ACC112 (cell line): ENCODE measurements around the gene TXNDC15.
"Not testable (repeated sequence)": the region's sequence is repeated elsewhere in the genome, so short reads cannot be mapped to it uniquely, and the experiment has no call there.

ENCODE experiments used
- H2AFZ ChIP-seq: fragments of 200-600 bp; sonication (generic); one replicate; pipeline ENCODE4 v1.6.0; 2017; ENCODE audit warnings: antibody characterized with exemption, low read length; ENCODE audit not compliant: unreplicated experiment
- H3K27ac ChIP-seq: fragments of 200-600 bp; sonication (generic); 2 replicates; pipeline ENCODE4 v1.5.1; 2014; ENCODE audit warnings: low read depth, mild to moderate bottlenecking, antibody characterized with exemption, low read length, moderate library complexity
- H3K27me3 ChIP-seq: fragments of 200-600 bp; sonication (generic); 2 replicates; pipeline ENCODE4 v1.6.1; 2014; ENCODE audit warnings: mild to moderate bottlenecking, antibody characterized with exemption, low read length, moderate library complexity, mixed read lengths; ENCODE audit not compliant: insufficient read depth
- H3K36me3 ChIP-seq: fragments of 200-600 bp; sonication (generic); 2 replicates; pipeline ENCODE4 v1.6.1; 2016; ENCODE audit warnings: mild to moderate bottlenecking, antibody characterized with exemption, low read length, moderate library complexity, mixed read lengths; ENCODE audit not compliant: insufficient read depth
- H3K4me1 ChIP-seq: fragments of 200-600 bp; sonication (generic); one replicate; pipeline ENCODE4 v1.6.1; 2016; ENCODE audit warnings: low read length, mixed read lengths; ENCODE audit not compliant: insufficient read depth, unreplicated experiment, control insufficient read depth
- H3K4me3 ChIP-seq: fragments of 200-600 bp; sonication (generic); 2 replicates; pipeline ENCODE4 v1.5.1; 2014; ENCODE audit warnings: mild to moderate bottlenecking, low read depth, low read length
- H3K79me2 ChIP-seq: fragments of 200-600 bp; sonication (generic); one replicate; pipeline ENCODE4 v1.6.0; 2016; ENCODE audit warnings: low read length; ENCODE audit not compliant: control insufficient read depth, unreplicated experiment, insufficient read depth

Gene TXNDC15

DNA sequence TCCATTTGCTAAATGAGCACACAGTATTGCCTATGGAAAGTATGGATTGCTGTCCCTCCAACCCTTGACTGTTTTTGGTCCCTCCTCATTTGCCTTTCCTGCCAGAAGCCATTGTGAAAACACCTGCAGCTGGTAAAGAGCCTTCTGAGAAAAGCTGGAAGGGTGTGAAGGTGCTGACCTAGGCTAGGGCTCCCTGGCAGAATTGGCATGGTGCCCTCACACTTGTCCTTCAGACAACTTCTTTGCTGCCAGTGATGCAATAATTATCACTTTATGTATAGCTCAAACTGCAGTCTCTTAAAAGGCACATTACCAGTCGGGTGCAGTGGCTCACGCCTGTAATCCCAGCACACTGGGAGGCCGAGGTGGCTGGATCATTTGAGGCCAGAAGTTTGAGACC lies 4.2 kb downstream of the TXNDC15 start:
- no peaks in the 10 kb centered on the region for H3K36me3 ChIP-seq
- peaks cover 11% of the 10 kb centered on the region for H3K4me1 ChIP-seq
- no peak overlapping the region for H3K27ac ChIP-seq
- no peak overlapping the region for H3K4me3 ChIP-seq
- H3K27me3 ChIP-seq: no peaks in the 10 kb centered on the region
- H2AFZ ChIP-seq: no peak overlapping the region
- H3K79me2 ChIP-seq: peaks cover 41% of the 10 kb centered on the region

DNA sequence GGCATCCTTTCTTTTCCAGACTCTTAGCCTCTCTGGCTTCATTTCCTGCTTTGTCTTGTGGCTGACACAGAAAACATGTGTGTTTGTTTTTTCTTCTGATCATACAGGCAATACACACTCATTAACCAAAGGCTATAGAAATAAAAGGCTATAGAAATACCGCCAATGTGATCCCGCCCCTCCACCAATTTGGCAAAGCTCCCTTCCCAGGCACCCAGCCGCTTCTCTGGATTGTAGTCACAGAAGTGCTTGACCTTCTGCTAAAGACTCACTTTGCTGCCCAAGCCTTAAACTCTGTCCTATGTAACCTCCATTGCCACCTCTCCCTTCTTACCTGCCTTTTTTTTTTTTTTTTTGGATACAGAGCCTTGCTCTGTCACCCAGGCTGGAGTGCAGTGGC lies 5.3 kb downstream of the TXNDC15 start:
- Histone ChIP-seq H3K4me3 (no peak overlapping the region), H3K36me3 (no peaks in the 10 kb centered on the region), H3K27me3 (no peaks in the 10 kb centered on the region), H2AFZ (no peak overlapping the region), H3K79me2 (peaks cover 41% of the 10 kb centered on the region), H3K4me1 (peaks cover 5% of the 10 kb centered on the region), H3K27ac (no peak overlapping the region)

DNA sequence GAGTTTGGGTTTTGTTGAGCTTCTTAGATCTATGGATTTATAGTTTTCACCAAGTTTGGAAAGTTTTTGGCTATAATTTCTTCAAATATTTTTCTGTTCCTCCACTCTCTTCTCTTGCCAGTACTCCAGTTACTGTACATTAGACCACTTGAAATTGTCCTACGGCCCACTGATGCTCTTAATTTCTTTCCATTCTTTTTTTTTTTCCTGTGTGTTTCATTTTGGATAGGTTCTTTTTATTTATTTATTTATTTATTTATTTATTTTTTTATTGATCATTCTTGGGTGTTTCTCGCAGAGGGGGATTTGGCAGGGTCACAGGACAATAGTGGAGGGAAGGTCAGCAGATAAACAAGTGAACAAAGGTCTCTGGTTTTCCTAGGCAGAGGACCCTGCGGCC lies 6.8 kb downstream of the TXNDC15 start:
- peaks cover 45% of the 10 kb centered on the region for H3K79me2 ChIP-seq
- H3K27me3 ChIP-seq: not testable (repeated sequence)

GRCh38 chr5:134881711-134882110 lies 7.5 kb downstream of the TXNDC15 start:
- H3K79me2 ChIP-seq: peaks cover 40% of the 10 kb centered on the region
- not testable (repeated sequence) for H3K27me3 ChIP-seq, H3K36me3 ChIP-seq, H2AFZ ChIP-seq, H3K27ac ChIP-seq, H3K4me3 ChIP-seq, H3K4me1 ChIP-seq

More for the DNA sequence above, 6.8 kb downstream of the TXNDC15 start:
- not testable (repeated sequence) for H3K4me3 ChIP-seq, H2AFZ ChIP-seq, H3K36me3 ChIP-seq, H3K4me1 ChIP-seq, H3K27ac ChIP-seq

DNA sequence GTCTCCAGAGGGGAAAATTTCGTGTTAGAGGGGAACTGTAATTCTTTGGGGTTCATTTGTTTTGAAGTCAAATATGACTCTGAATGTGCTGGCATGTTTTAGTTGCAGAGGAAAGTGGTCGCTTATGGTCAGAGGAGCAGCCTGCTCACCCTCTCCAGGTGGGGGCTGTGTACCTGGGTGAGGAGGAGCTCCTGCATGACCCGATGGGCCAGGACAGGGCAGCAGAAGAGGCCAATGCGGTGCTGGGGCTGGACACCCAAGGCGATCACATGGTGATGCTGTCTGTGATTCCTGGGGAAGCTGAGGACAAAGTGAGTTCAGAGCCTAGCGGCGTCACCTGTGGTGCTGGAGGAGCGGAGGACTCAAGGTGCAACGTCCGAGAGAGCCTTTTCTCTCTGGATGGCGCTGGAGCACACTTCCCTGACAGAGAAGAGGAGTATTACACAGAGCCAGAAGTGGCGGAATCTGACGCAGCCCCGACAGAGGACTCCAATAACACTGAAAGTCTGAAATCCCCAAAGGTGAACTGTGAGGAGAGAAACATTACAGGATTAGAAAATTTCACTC lies 13.5 kb downstream of the TXNDC15 start:
- H3K27ac ChIP-seq: no peak overlapping the region
- no peak overlapping the region for H3K4me3 ChIP-seq
- H3K36me3 ChIP-seq: peaks cover 8% of the 10 kb centered on the region
- no peaks in the 10 kb centered on the region for H3K4me1 ChIP-seq
- H2AFZ ChIP-seq: no peak overlapping the region
- H3K79me2 ChIP-seq: peaks cover 10% of the 10 kb centered on the region
- no peaks in the 10 kb centered on the region for H3K27me3 ChIP-seq

DNA sequence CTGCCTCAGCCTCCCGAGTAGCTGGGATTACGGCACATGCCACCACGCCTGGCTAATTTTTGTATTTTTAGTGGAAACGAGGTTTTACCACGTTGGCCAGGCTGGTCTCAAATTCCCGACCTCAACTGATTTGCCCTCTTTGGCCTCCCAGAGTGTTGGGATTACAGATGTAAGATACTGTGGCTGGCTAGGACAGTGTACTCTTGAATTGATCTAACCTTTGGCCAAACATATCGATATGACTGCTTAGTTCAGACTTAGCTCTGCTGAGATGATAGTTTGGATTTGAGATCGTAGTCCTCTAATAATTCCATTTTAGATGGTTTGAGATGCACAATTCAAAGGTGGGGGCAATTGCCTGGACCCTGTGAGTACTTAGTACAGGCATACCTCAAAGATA lies 15.2 kb downstream of the TXNDC15 start:
- H2AFZ ChIP-seq: no peak overlapping the region
- H3K79me2 ChIP-seq: peaks cover 10% of the 10 kb centered on the region

GRCh38 chr5:134891473-134891872 lies 17.3 kb downstream of the TXNDC15 start:
- Histone ChIP-seq H3K36me3 (peaks cover 8% of the 10 kb centered on the region), H3K4me3 (no peak overlapping the region), H3K79me2 (no peaks in the 10 kb centered on the region), H3K27me3 (no peaks in the 10 kb centered on the region), H3K27ac (no peak overlapping the region), H3K4me1 (no peaks in the 10 kb centered on the region), H2AFZ (no peak overlapping the region)

More for the DNA sequence above, 15.2 kb downstream of the TXNDC15 start:
- Histone ChIP-seq H3K27ac (no peak overlapping the region), H3K4me3 (no peak overlapping the region), H3K36me3 (peaks cover 8% of the 10 kb centered on the region), H3K27me3 (no peaks in the 10 kb centered on the region), H3K4me1 (no peaks in the 10 kb centered on the region)

GRCh38 chr5:134892282-134892681 lies 18.1 kb downstream of the TXNDC15 start:
- Histone ChIP-seq H3K36me3 (peaks cover 8% of the 10 kb centered on the region), H3K27ac (no peak overlapping the region), H2AFZ (no peak overlapping the region), H3K27me3 (no peaks in the 10 kb centered on the region), H3K4me3 (no peak overlapping the region), H3K79me2 (no peaks in the 10 kb centered on the region), H3K4me1 (no peaks in the 10 kb centered on the region)

DNA sequence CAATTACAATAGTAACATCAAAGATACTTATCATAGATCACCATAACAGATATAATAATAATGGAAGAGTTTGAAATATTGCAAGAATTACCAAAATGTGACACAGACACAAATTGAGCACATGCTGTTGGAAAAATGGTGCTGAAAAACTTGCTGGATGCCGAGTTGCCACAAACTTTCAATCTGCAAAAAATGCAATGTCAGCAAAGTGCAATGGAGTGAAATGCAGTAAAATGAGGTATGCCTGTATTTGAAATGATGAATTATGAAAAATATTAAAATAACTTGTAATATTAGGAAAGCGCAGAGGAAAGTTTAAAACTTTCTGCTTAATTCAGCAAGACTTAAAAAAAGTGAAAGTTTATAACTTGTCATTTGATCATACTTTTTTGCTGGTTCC lies 18.8 kb downstream of the TXNDC15 start:
- Histone ChIP-seq H3K4me3 (no peak overlapping the region), H2AFZ (no peak overlapping the region), H3K4me1 (no peaks in the 10 kb centered on the region), H3K27ac (no peak overlapping the region), H3K36me3 (peaks cover 8% of the 10 kb centered on the region), H3K27me3 (no peaks in the 10 kb centered on the region), H3K79me2 (no peaks in the 10 kb centered on the region)

GRCh38 chr5:134893748-134894505 lies 19.8 kb downstream of the TXNDC15 start:
- Histone ChIP-seq H3K36me3 (peaks cover 8% of the 10 kb centered on the region), H3K27ac (no peak overlapping the region), H3K27me3 (no peaks in the 10 kb centered on the region), H3K4me3 (no peak overlapping the region), H2AFZ (no peak overlapping the region), H3K4me1 (no peaks in the 10 kb centered on the region), H3K79me2 (no peaks in the 10 kb centered on the region)
